ENCODE results near the gene DLX6.

DNA sequence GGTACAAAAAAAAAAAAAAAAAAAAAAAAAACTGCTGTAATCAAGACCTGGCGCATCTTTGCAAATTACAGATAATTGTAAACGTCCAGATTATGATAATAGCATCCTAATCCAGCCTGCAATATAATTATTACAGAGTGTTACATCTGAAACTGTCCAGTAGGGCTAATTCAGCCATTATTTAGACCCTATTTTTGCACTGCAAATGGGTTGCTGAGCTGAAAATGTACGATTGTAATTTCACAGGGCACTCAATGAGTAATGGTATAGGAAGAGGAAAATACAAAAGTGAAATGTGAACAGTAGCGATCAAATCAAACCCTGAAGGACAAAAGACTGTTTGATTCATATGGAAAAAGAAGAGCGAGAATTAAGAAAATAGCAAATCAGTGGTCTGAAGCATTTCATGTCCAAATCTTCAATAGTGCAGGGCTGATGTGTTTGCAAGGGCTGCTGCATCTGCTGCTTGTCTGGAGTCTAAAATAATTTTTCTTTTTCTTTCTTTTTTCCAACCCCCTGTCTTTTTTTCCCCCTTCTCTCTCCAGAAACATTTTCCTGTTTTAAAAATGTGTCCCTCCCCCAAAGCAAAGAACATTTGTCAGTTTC lies 8.9 kb downstream of the DLX6 start:
- TF ChIP-seq POLR2AphosphoS5 (IDR thresholded peaks at IDR 0.05) (no peak), POLR2A (IDR thresholded peaks at IDR 0.05) (no peak), EP300 (IDR thresholded peaks at IDR 0.05; ENCODE audit: low read depth) (no peak)
- TF ChIP-seq, protein P1, sequence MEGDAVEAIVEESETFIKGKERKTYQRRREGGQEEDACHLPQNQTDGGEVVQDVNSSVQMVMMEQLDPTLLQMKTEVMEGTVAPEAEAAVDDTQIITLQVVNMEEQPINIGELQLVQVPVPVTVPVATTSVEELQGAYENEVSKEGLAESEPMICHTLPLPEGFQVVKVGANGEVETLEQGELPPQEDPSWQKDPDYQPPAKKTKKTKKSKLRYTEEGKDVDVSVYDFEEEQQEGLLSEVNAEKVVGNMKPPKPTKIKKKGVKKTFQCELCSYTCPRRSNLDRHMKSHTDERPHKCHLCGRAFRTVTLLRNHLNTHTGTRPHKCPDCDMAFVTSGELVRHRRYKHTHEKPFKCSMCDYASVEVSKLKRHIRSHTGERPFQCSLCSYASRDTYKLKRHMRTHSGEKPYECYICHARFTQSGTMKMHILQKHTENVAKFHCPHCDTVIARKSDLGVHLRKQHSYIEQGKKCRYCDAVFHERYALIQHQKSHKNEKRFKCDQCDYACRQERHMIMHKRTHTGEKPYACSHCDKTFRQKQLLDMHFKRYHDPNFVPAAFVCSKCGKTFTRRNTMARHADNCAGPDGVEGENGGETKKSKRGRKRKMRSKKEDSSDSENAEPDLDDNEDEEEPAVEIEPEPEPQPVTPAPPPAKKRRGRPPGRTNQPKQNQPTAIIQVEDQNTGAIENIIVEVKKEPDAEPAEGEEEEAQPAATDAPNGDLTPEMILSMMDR (IDR thresholded peaks at IDR 0.05), result peak in 1 of 5 experiments; percentile 3

Data from transverse colon (tissue), 4 donors.